Liver (tissue), 9 donors: ENCODE measurements around the gene DTNB. TPM values are rescaled to one million over a fixed set of nuclear protein-coding genes. Genes with fewer than 3 reads are reported as not detected.

Source experiments
- DNase-seq: peaks from one replicate; pipeline ENCODE4 v3.0.0-alpha.2; 2017; ENCODE audit warnings: low spot score
- H3K27ac ChIP-seq, 2 donors: one replicate each; pipeline ENCODE4 v1.7.0; 2013; ENCODE audit warnings: inconsistent platforms in 2 of 2, low read length in 2 of 2, control low read depth in 1 of 2, low read depth in 1 of 2, mild to moderate bottlenecking in 1 of 2
- H3K27me3 ChIP-seq, 4 donors: one replicate each; pipeline versions ENCODE4 v1.6.1 to v1.7.0; 2013; ENCODE audit warnings: low read length in 3 of 4, inconsistent platforms in 1 of 4, mild to moderate bottlenecking in 1 of 4, moderate library complexity in 1 of 4; ENCODE audit not compliant: control insufficient read depth in 4 of 4, insufficient read depth in 4 of 4
- H3K36me3 ChIP-seq, 4 donors: one replicate each; pipeline versions ENCODE4 v1.6.1 to v1.7.0; 2013; ENCODE audit warnings: low read length in 3 of 4, mild to moderate bottlenecking in 3 of 4, low read depth in 1 of 4, moderate library complexity in 1 of 4; ENCODE audit not compliant: control insufficient read depth in 4 of 4, insufficient read depth in 3 of 4
- H3K4me1 ChIP-seq, 4 donors: one replicate each; pipeline versions ENCODE4 v1.6.1 to v1.7.0; 2013; ENCODE audit warnings: low read length in 3 of 4, mild to moderate bottlenecking in 3 of 4, moderate library complexity in 1 of 4; ENCODE audit not compliant: control insufficient read depth in 4 of 4, insufficient read depth in 4 of 4
- H3K4me3 ChIP-seq, 3 donors: one replicate each; pipeline versions ENCODE4 v1.6.1 to v1.7.0; 2013; ENCODE audit warnings: low read length in 3 of 3, control low read depth in 1 of 3, low read depth in 1 of 3, mild to moderate bottlenecking in 1 of 3
- H3K9ac ChIP-seq, 2 donors: one replicate each; pipeline ENCODE4 v1.7.0; 2013; ENCODE audit warnings: low read length in 2 of 2, mild to moderate bottlenecking in 2 of 2, moderate library complexity in 2 of 2, control low read depth in 1 of 2, low read depth in 1 of 2
- H3K9me3 ChIP-seq, 4 donors: one replicate each; pipeline versions ENCODE4 v1.6.1 to v1.7.0; 2013; ENCODE audit warnings: low read length in 3 of 4; ENCODE audit not compliant: control insufficient read depth in 4 of 4
- ATF3 ChIP-seq: IDR thresholded peaks from 2 replicates; pipeline ENCODE4 v1.6.1; 2016; ENCODE audit warnings: antibody characterized with exemption
- CTCF ChIP-seq: fragments of 150-350 bp; IDR thresholded peaks from 2 replicates; pipeline ENCODE4 v1.5.1; 2017; ENCODE audit warnings: improper control_type of control experiment, low read depth, low read length; ENCODE audit not compliant: missing input control
- EGR1 ChIP-seq, 2 donors: IDR thresholded peaks; 2 replicates each; pipeline ENCODE4 v1.6.1; 2016 to 2018; ENCODE audit warnings: antibody characterized with exemption in 2 of 2, low read depth in 2 of 2
- FOXA1 ChIP-seq: IDR thresholded peaks from 2 replicates; pipeline ENCODE4 v1.6.1; 2016; ENCODE audit warnings: antibody characterized with exemption
- FOXA2 ChIP-seq: IDR thresholded peaks from 2 replicates; pipeline ENCODE4 v1.6.1; 2016; ENCODE audit warnings: antibody characterized with exemption
- GABPA ChIP-seq, 2 donors: IDR thresholded peaks in 1 of 2; conservative IDR thresholded peaks in 1 of 2; 2 replicates each; pipeline ENCODE4 v1.6.1; 2016; ENCODE audit warnings: antibody characterized with exemption in 2 of 2, mild to moderate bottlenecking in 1 of 2, moderate library complexity in 1 of 2
- HNF4A ChIP-seq, 2 donors: conservative IDR thresholded peaks; 2 replicates each; pipeline ENCODE4 v1.6.1; 2016; ENCODE audit warnings: antibody characterized with exemption in 2 of 2, mild to moderate bottlenecking in 2 of 2
- HNF4G ChIP-seq: IDR thresholded peaks from 2 replicates; pipeline ENCODE4 v1.6.1; 2016; ENCODE audit warnings: antibody characterized with exemption
- JUND ChIP-seq, 2 donors: IDR thresholded peaks; 2 replicates each; pipeline ENCODE4 v1.6.1; 2016; ENCODE audit warnings: antibody characterized with exemption in 2 of 2
- MAX ChIP-seq: IDR thresholded peaks from 2 replicates; pipeline ENCODE4 v1.6.1; 2016; ENCODE audit warnings: antibody characterized with exemption
- NR2F2 ChIP-seq: IDR thresholded peaks from 2 replicates; pipeline ENCODE4 v1.6.1; 2016; ENCODE audit warnings: antibody characterized with exemption
- RAD21 ChIP-seq, 2 donors: IDR thresholded peaks; 2 replicates each; pipeline ENCODE4 v1.6.1; 2016; ENCODE audit warnings: antibody characterized with exemption in 2 of 2, mild to moderate bottlenecking in 2 of 2
- REST ChIP-seq: IDR thresholded peaks from 2 replicates; pipeline ENCODE4 v1.6.1; 2016; ENCODE audit warnings: antibody characterized with exemption, mild to moderate bottlenecking
- RXRA ChIP-seq, 2 donors: IDR thresholded peaks; 2 replicates each; pipeline ENCODE4 v1.6.1; 2017 to 2018; ENCODE audit warnings: antibody characterized with exemption in 2 of 2, mild to moderate bottlenecking in 1 of 2
- SP1 ChIP-seq: IDR thresholded peaks from 2 replicates; pipeline ENCODE4 v1.6.1; 2018; ENCODE audit warnings: antibody characterized with exemption, mild to moderate bottlenecking
- TAF1 ChIP-seq: conservative IDR thresholded peaks from 2 replicates; pipeline ENCODE4 v1.6.1; 2016; ENCODE audit warnings: antibody characterized with exemption, mild to moderate bottlenecking
- YY1 ChIP-seq: IDR thresholded peaks from 2 replicates; pipeline ENCODE4 v1.6.1; 2016; ENCODE audit warnings: antibody characterized with exemption, mild to moderate bottlenecking
- ZBTB33 ChIP-seq: IDR thresholded peaks from 2 replicates; pipeline ENCODE4 v1.6.1; 2016; ENCODE audit warnings: antibody characterized with exemption
- WGBS: extraction: QIAGEN DNeasy Blood & Tissue Kit; methylation state at CpG from one replicate; pipeline ENCODE4 v1.1.7; 2013; 5-methylcytosine and 5-hydroxymethylcytosine counted together
- polyA plus RNA-seq, 2 donors: library from polyadenylated mRNA; stranded (reverse) in 1 of 2; unstranded in 1 of 2; fragments of 200-250 nt in 1 of 2; fragments of >200 nt in 1 of 2; fragmentation: Nextera tagmentation in 1 of 2; extraction: Ambion mirVana in 1 of 2; gene quantifications; one replicate each; pipeline versions ENCODE4 v1.2.1 to v1.2.3, GENCODE V29; 2013 to 2015
- total RNA-seq, 2 donors: library from RNA; depleted of rRNA; stranded (reverse); fragments of >200 nt; gene quantifications; one replicate each; pipeline ENCODE4 v1.2.3, GENCODE V29; 2014
- donor health status: healthy.
- donor health status: healthy.
- donor health status: healthy.
- donor health status: healthy.
- donor health status: healthy.

The DTNB gene
- total and polyA plus RNA-seq, 4 donors = 3.3 to 10.5 (median 6.4) TPM

- TF ChIP-seq NR2F2 (no peak), FOXA1 (no peak), JUND (IDR thresholded peaks at IDR 0.05) (no peak), CTCF (no peak), YY1 (no peak), ATF3 (no peak), TAF1 (no peak), FOXA2 (no peak), REST (no peak), HNF4A (conservative IDR thresholded peaks at IDR 0.05) (no peak), EGR1 (IDR thresholded peaks at IDR 0.05; ENCODE audit: low read depth in 2 of 2) (no peak), RAD21 (IDR thresholded peaks at IDR 0.05) (no peak), MAX (no peak), RXRA (IDR thresholded peaks at IDR 0.05) (no peak), SP1 (no peak), GABPA (IDR thresholded peaks at IDR 0.05 in 1 of 2, conservative IDR thresholded peaks at IDR 0.05 in 1 of 2) (no peak), HNF4G (no peak), ZBTB33 (no peak)
- Histone ChIP-seq H3K27ac (no peak overlapping the region), H3K27me3 (no peaks in the 10 kb centered on the region), H3K9me3 (no peaks in the 10 kb centered on the region), H3K4me3 (no peak overlapping the region), H3K4me1 (no peaks in the 10 kb centered on the region), H3K9ac (no peak overlapping the region), H3K36me3 (no peaks in the 10 kb centered on the region)
- WGBS = over 99% methylated on average over 4 of the region's 4 CpGs
- no peak for DNase-seq
Measured at GRCh38 chr2:25397777-25398176, 275.6 kb downstream of the DTNB start.
